ENCODE results near the gene A4GNT.

Gene A4GNT

GRCh38 chr3:138078096-138078495 lies 54.1 kb downstream of the A4GNT start:
- DNase-seq: no peak

Measured in stimulated activated CD4-positive, alpha-beta T cell treated with anti-CD3 and anti-CD28 coated beads, Interleukin-4, amount 100 ng/mL, for 1 hour (primary cell).